ENCODE measurements around the gene BGN. TPM values are rescaled to one million over a fixed set of nuclear protein-coding genes. Genes with fewer than 3 reads are reported as not detected.

BGN gene
- total RNA-seq, 1 experiment from 2014 or later = 0.37 TPM

- Histone ChIP-seq H3K4me3 (replicated peaks in 1 of 2; ENCODE audit: low read depth in 1 of 2, low read length in 2 of 2) (no peak overlapping the region), H2AFZ (ENCODE audit: low read depth, low read length, poor library complexity, severe bottlenecking) (no peak overlapping the region), H3K4me2 (ENCODE audit: low read length) (no peak overlapping the region), H3K27me3 (ENCODE audit: insufficient read depth, low read length) (no peaks in the 10 kb centered on the region), H3K36me3 (ENCODE audit: control insufficient read depth in 1 of 2, insufficient read depth in 2 of 2, low read length in 2 of 2) (no peaks in the 10 kb centered on the region), H3K9me3 (ENCODE audit: control insufficient read depth in 1 of 2, insufficient read depth in 1 of 2, low read depth in 1 of 2, low read length in 2 of 2) (no peaks in the 10 kb centered on the region), H3K27ac (ENCODE audit: low read depth, low read length) (no peak overlapping the region), H4K20me1 (ENCODE audit: insufficient read depth) (no peaks in the 10 kb centered on the region), H3K79me2 (ENCODE audit: insufficient read depth, low read length) (no peaks in the 10 kb centered on the region), H3K9ac (ENCODE audit: low read length) (no peak overlapping the region), H3K4me1 (ENCODE audit: control insufficient read depth in 1 of 2, insufficient read depth in 2 of 2, low read length in 2 of 2) (no peaks in the 10 kb centered on the region), H3K9me2 (ENCODE audit: insufficient read depth) (no peaks in the 10 kb centered on the region)
- no peak for ATAC-seq
- RAD21 ChIA-PET (ENCODE audit: low non-redundant PET in 1 of 2, low total read pairs in 2 of 2, uncharacterized antibody in 2 of 2, unreplicated experiment in 2 of 2) = no interaction called here
- BruUV-seq (replicated peaks) = no TSS peak
- intact Hi-C loops (cut with micrococcal nuclease) = no loop called here
- no peak for DNase-seq (ENCODE audit: low read depth, low spot score)
- TF ChIP-seq POLR2AphosphoS5 (IDR thresholded peaks at IDR 0.05; ENCODE audit: low read depth, low read length) = no peak
- TF ChIP-seq, protein P1, sequence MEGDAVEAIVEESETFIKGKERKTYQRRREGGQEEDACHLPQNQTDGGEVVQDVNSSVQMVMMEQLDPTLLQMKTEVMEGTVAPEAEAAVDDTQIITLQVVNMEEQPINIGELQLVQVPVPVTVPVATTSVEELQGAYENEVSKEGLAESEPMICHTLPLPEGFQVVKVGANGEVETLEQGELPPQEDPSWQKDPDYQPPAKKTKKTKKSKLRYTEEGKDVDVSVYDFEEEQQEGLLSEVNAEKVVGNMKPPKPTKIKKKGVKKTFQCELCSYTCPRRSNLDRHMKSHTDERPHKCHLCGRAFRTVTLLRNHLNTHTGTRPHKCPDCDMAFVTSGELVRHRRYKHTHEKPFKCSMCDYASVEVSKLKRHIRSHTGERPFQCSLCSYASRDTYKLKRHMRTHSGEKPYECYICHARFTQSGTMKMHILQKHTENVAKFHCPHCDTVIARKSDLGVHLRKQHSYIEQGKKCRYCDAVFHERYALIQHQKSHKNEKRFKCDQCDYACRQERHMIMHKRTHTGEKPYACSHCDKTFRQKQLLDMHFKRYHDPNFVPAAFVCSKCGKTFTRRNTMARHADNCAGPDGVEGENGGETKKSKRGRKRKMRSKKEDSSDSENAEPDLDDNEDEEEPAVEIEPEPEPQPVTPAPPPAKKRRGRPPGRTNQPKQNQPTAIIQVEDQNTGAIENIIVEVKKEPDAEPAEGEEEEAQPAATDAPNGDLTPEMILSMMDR (IDR thresholded peaks at IDR 0.05 in 2 of 3, conservative IDR thresholded peaks at IDR 0.05 in 1 of 3; ENCODE audit: borderline replicate concordance in 1 of 3, insufficient read depth in 1 of 3, low read depth in 2 of 3, low read length in 2 of 3) = no peak
- no peak for TF ChIP-seq POLR2A (IDR thresholded peaks at IDR 0.05; ENCODE audit: borderline replicate concordance, extremely low read depth, insufficient read depth, insufficient read length)
- TF ChIP-seq ATF3 (IDR thresholded peaks at IDR 0.05) = no peak
- TF ChIP-seq SP1 (IDR thresholded peaks at IDR 0.05; ENCODE audit: low read depth) = no peak
- TF ChIP-seq ZNF274 (IDR thresholded peaks at IDR 0.05; ENCODE audit: low read depth, low read length) = no peak
- no peak for TF ChIP-seq EGR1 (IDR thresholded peaks at IDR 0.05; ENCODE audit: low read depth)
- no peak for TF ChIP-seq EZH2 (IDR thresholded peaks at IDR 0.05)
- TF ChIP-seq RAD21 (IDR thresholded peaks at IDR 0.05; ENCODE audit: low read depth) = no peak
- TF ChIP-seq ZFX (IDR thresholded peaks at IDR 0.05) = no peak
- no peak for TF ChIP-seq CEBPB (IDR thresholded peaks at IDR 0.05; ENCODE audit: low read depth)
- TF ChIP-seq MAX (IDR thresholded peaks at IDR 0.05) = no peak
- TF ChIP-seq, protein P2, sequence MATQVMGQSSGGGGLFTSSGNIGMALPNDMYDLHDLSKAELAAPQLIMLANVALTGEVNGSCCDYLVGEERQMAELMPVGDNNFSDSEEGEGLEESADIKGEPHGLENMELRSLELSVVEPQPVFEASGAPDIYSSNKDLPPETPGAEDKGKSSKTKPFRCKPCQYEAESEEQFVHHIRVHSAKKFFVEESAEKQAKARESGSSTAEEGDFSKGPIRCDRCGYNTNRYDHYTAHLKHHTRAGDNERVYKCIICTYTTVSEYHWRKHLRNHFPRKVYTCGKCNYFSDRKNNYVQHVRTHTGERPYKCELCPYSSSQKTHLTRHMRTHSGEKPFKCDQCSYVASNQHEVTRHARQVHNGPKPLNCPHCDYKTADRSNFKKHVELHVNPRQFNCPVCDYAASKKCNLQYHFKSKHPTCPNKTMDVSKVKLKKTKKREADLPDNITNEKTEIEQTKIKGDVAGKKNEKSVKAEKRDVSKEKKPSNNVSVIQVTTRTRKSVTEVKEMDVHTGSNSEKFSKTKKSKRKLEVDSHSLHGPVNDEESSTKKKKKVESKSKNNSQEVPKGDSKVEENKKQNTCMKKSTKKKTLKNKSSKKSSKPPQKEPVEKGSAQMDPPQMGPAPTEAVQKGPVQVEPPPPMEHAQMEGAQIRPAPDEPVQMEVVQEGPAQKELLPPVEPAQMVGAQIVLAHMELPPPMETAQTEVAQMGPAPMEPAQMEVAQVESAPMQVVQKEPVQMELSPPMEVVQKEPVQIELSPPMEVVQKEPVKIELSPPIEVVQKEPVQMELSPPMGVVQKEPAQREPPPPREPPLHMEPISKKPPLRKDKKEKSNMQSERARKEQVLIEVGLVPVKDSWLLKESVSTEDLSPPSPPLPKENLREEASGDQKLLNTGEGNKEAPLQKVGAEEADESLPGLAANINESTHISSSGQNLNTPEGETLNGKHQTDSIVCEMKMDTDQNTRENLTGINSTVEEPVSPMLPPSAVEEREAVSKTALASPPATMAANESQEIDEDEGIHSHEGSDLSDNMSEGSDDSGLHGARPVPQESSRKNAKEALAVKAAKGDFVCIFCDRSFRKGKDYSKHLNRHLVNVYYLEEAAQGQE (IDR thresholded peaks at IDR 0.05; ENCODE audit: low read depth) = no peak
- TF ChIP-seq YY1 (IDR thresholded peaks at IDR 0.05; ENCODE audit: extremely low read depth, insufficient replicate concordance, low read depth, low read length) = no peak
- TF ChIP-seq SIN3A (IDR thresholded peaks at IDR 0.05; ENCODE audit: low read depth) = no peak
- CTCF ChIA-PET = no interaction called here
- POLR2A ChIA-PET = no interaction called here
These were observed 29.5 kb downstream of the BGN start for GRCh38 chrX:153524234-153524633.

All from HCT116 (cell line).